ENCODE results near the gene MED13L.

Gene MED13L

GRCh38 chr12:116174904-116175303 is 102.6 kb downstream of the MED13L start:
- no peak for DNase-seq

- DNase-seq: no peak
These were observed 103.5 kb downstream of the MED13L start for GRCh38 chr12:116174006-116174405.

GRCh38 chr12:116172224-116172849 is 105.2 kb downstream of the MED13L start:
- no peak for DNase-seq

GRCh38 chr12:116171549-116171948 is 105.9 kb downstream of the MED13L start:
- DNase-seq: no peak

- DNase-seq: no peak
These were observed 108.4 kb downstream of the MED13L start for GRCh38 chr12:116169071-116169470.

- no peak for DNase-seq
These were observed 111.2 kb downstream of the MED13L start for GRCh38 chr12:116166306-116166705.

GRCh38 chr12:116165036-116165425 is 112.5 kb downstream of the MED13L start:
- no peak for DNase-seq

GRCh38 chr12:116164250-116165035 is 113.0 kb downstream of the MED13L start:
- DNase-seq: no peak

- no peak for DNase-seq
These were observed 115.4 kb downstream of the MED13L start for GRCh38 chr12:116162071-116162470.

GRCh38 chr12:116161588-116161987 is 115.9 kb downstream of the MED13L start:
- no peak for DNase-seq

GRCh38 chr12:116160883-116161458 is 116.5 kb downstream of the MED13L start:
- DNase-seq: no peak

- DNase-seq: no peak
These were observed 117.3 kb downstream of the MED13L start for GRCh38 chr12:116160231-116160630.

- no peak for DNase-seq
These were observed 117.8 kb downstream of the MED13L start for GRCh38 chr12:116159593-116160200.

- DNase-seq: peak; percentile 41
These were observed 118.3 kb downstream of the MED13L start for GRCh38 chr12:116159175-116159574.

- DNase-seq: no peak
These were observed 119.6 kb downstream of the MED13L start for GRCh38 chr12:116157845-116158267.

- DNase-seq: no peak
These were observed 120.9 kb downstream of the MED13L start for GRCh38 chr12:116156614-116157013.

GRCh38 chr12:116155383-116155782 is 122.1 kb downstream of the MED13L start:
- DNase-seq: no peak

- no peak for DNase-seq
These were observed 123.5 kb downstream of the MED13L start for GRCh38 chr12:116153983-116154382.

GRCh38 chr12:116153113-116153512 is 124.4 kb downstream of the MED13L start:
- DNase-seq: no peak

GRCh38 chr12:116152268-116152667 is 125.2 kb downstream of the MED13L start:
- no peak for DNase-seq

- no peak for DNase-seq
These were observed 127.0 kb downstream of the MED13L start for GRCh38 chr12:116150452-116150851.

- no peak for DNase-seq
These were observed 127.5 kb downstream of the MED13L start for GRCh38 chr12:116150001-116150400.

GRCh38 chr12:116148844-116149243 is 128.6 kb downstream of the MED13L start:
- no peak for DNase-seq

GRCh38 chr12:116146386-116146785 is 131.1 kb downstream of the MED13L start:
- DNase-seq: no peak

All from NCI-H1105 (cell line).